ENCODE data around the gene ZSCAN4.

The ZSCAN4 gene

GRCh38 chr19:57682226-57682766 lies 13.6 kb downstream of the ZSCAN4 start:
- peak overlapping the region; percentile 9 for H3K27ac ChIP-seq
- no peak for TF ChIP-seq CTCF (IDR thresholded peaks at IDR 0.05; ENCODE audit: low read depth, low read length, missing control alignments)
- H3K4me3 ChIP-seq (ENCODE audit: low read depth, low read length), result peak overlapping the region; percentile 92
- peaks cover 20% of the 10 kb centered on the region for H3K36me3 ChIP-seq (replicated peaks)
- H3K27me3 ChIP-seq (replicated peaks), result no peaks in the 10 kb centered on the region
- in situ Hi-C loops (cut with HindIII; ENCODE audit: low pct_ligation_motif_present, low sequenced_read_pairs), result no loop called here
- no peak for DNase-seq

GRCh38 chr19:57686727-57687126 lies 18.0 kb downstream of the ZSCAN4 start:
- no peak for TF ChIP-seq CTCF (IDR thresholded peaks at IDR 0.05; ENCODE audit: low read depth, low read length, missing control alignments)
- H3K27ac ChIP-seq, result no peak overlapping the region
- in situ Hi-C loops (cut with HindIII; ENCODE audit: low pct_ligation_motif_present, low sequenced_read_pairs), result no loop called here
- DNase-seq, result no peak
- no peak overlapping the region for H3K4me3 ChIP-seq (ENCODE audit: low read depth, low read length)
- H3K27me3 ChIP-seq (replicated peaks), result no peaks in the 10 kb centered on the region
- peaks cover 26% of the 10 kb centered on the region for H3K36me3 ChIP-seq (replicated peaks)

- Histone ChIP-seq H3K27me3 (replicated peaks) (no peaks in the 10 kb centered on the region), H3K36me3 (replicated peaks) (peaks cover 26% of the 10 kb centered on the region), H3K4me3 (ENCODE audit: low read depth, low read length) (no peak overlapping the region), H3K27ac (no peak overlapping the region)
- no peak for DNase-seq
- no peak for TF ChIP-seq CTCF (IDR thresholded peaks at IDR 0.05; ENCODE audit: low read depth, low read length, missing control alignments)
- in situ Hi-C loops (cut with HindIII; ENCODE audit: low pct_ligation_motif_present, low sequenced_read_pairs), result no loop called here
These were observed 18.8 kb downstream of the ZSCAN4 start for GRCh38 chr19:57687363-57688010.

GRCh38 chr19:57688011-57688763 lies 19.5 kb downstream of the ZSCAN4 start:
- Histone ChIP-seq H3K36me3 (replicated peaks) (peaks cover 26% of the 10 kb centered on the region), H3K27ac (no peak overlapping the region), H3K4me3 (ENCODE audit: low read depth, low read length) (no peak overlapping the region), H3K27me3 (replicated peaks) (no peaks in the 10 kb centered on the region)
- in situ Hi-C loops (cut with HindIII; ENCODE audit: low pct_ligation_motif_present, low sequenced_read_pairs), result no loop called here
- no peak for TF ChIP-seq CTCF (IDR thresholded peaks at IDR 0.05; ENCODE audit: low read depth, low read length, missing control alignments)
- DNase-seq, result no peak

GRCh38 chr19:57689750-57690149 lies 21.0 kb downstream of the ZSCAN4 start:
- Histone ChIP-seq H3K36me3 (replicated peaks) (peaks cover 26% of the 10 kb centered on the region), H3K27me3 (replicated peaks) (no peaks in the 10 kb centered on the region), H3K27ac (no peak overlapping the region), H3K4me3 (ENCODE audit: low read depth, low read length) (no peak overlapping the region)
- in situ Hi-C loops (cut with HindIII; ENCODE audit: low pct_ligation_motif_present, low sequenced_read_pairs), result no loop called here
- no peak for TF ChIP-seq CTCF (IDR thresholded peaks at IDR 0.05; ENCODE audit: low read depth, low read length, missing control alignments)
- no peak for DNase-seq

Data from brain microvascular endothelial cell (primary cell).